A549 (cell line): ENCODE data around the gene PFDN2.

Experiments
- BHLHE40 ChIP-seq: IDR thresholded peaks from 2 replicates; pipeline ENCODE4 v1.6.1; 2012; ENCODE audit warnings: low read depth, low read length, inconsistent platforms
- EHMT2 ChIP-seq: fragments of 200-600 bp; sonication (generic); IDR thresholded peaks from 2 replicates; pipeline ENCODE4 v1.6.1; 2016; ENCODE audit warnings: antibody characterized with exemption, low read depth, mild to moderate bottlenecking, moderate library complexity
- EP300 ChIP-seq, 2 experiments: fragments of >200 bp; sonication (Bioruptor Twin); formaldehyde crosslinking; IDR thresholded peaks; 2 replicates in 1 of 2; 3 replicates in 1 of 2; pipeline ENCODE4 v1.6.1; 2016 to 2017
- ESRRA ChIP-seq: fragments of 150-350 bp; IDR thresholded peaks from 2 replicates; pipeline ENCODE4 v1.6.1; 2014; ENCODE audit warnings: mild to moderate bottlenecking, low read length, borderline replicate concordance
- POLR2A ChIP-seq: IDR thresholded peaks from 2 replicates; pipeline ENCODE4 v1.6.1; 2012; ENCODE audit warnings: mild to moderate bottlenecking, low read length
- RFX5 ChIP-seq: fragments of 450-650 bp; IDR thresholded peaks from 2 replicates; pipeline ENCODE4 v1.7.1; 2014; ENCODE audit warnings: antibody characterized with exemption, mild to moderate bottlenecking, moderate library complexity
- TF ChIP-seq, protein P1 (sequence below): fragments of >200 bp; sonication (Bioruptor Twin); formaldehyde crosslinking; IDR thresholded peaks from 3 replicates; pipeline ENCODE4 v1.5.1; 2016
- TF ChIP-seq, protein P2 (sequence below): fragments of 200-600 bp; sonication (generic); IDR thresholded peaks from 2 replicates; pipeline ENCODE4 v1.6.1; 2016; ENCODE audit warnings: antibody characterized with exemption, mild to moderate bottlenecking, moderate library complexity

GRCh38 chr1:161158316-161159010 lies 40.6 kb upstream of the PFDN2 start:
- TF ChIP-seq, protein P1, sequence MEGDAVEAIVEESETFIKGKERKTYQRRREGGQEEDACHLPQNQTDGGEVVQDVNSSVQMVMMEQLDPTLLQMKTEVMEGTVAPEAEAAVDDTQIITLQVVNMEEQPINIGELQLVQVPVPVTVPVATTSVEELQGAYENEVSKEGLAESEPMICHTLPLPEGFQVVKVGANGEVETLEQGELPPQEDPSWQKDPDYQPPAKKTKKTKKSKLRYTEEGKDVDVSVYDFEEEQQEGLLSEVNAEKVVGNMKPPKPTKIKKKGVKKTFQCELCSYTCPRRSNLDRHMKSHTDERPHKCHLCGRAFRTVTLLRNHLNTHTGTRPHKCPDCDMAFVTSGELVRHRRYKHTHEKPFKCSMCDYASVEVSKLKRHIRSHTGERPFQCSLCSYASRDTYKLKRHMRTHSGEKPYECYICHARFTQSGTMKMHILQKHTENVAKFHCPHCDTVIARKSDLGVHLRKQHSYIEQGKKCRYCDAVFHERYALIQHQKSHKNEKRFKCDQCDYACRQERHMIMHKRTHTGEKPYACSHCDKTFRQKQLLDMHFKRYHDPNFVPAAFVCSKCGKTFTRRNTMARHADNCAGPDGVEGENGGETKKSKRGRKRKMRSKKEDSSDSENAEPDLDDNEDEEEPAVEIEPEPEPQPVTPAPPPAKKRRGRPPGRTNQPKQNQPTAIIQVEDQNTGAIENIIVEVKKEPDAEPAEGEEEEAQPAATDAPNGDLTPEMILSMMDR, result no peak
- TF ChIP-seq EP300 (IDR thresholded peaks at IDR 0.05) (no peak), RFX5 (no peak), ESRRA (no peak), EHMT2 (no peak), BHLHE40 (no peak), POLR2A (no peak)
- TF ChIP-seq, protein P2, sequence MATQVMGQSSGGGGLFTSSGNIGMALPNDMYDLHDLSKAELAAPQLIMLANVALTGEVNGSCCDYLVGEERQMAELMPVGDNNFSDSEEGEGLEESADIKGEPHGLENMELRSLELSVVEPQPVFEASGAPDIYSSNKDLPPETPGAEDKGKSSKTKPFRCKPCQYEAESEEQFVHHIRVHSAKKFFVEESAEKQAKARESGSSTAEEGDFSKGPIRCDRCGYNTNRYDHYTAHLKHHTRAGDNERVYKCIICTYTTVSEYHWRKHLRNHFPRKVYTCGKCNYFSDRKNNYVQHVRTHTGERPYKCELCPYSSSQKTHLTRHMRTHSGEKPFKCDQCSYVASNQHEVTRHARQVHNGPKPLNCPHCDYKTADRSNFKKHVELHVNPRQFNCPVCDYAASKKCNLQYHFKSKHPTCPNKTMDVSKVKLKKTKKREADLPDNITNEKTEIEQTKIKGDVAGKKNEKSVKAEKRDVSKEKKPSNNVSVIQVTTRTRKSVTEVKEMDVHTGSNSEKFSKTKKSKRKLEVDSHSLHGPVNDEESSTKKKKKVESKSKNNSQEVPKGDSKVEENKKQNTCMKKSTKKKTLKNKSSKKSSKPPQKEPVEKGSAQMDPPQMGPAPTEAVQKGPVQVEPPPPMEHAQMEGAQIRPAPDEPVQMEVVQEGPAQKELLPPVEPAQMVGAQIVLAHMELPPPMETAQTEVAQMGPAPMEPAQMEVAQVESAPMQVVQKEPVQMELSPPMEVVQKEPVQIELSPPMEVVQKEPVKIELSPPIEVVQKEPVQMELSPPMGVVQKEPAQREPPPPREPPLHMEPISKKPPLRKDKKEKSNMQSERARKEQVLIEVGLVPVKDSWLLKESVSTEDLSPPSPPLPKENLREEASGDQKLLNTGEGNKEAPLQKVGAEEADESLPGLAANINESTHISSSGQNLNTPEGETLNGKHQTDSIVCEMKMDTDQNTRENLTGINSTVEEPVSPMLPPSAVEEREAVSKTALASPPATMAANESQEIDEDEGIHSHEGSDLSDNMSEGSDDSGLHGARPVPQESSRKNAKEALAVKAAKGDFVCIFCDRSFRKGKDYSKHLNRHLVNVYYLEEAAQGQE, result no peak
